Measurements from ENCODE around the gene CREB3L2. TPM values are rescaled to one million over a fixed set of nuclear protein-coding genes. Genes with fewer than 3 reads are reported as not detected.

Gene CREB3L2
- total and polyA plus RNA-seq, 11 donors: 4.0 to 40.6 (median 21.8) TPM

GRCh38 chr7:138032186-138032585, 30.3 kb upstream of the CREB3L2 start:
- ATAC-seq: no peak
- Histone ChIP-seq H3K27me3 (no peaks in the 10 kb centered on the region), H3K4me1 (no peaks in the 10 kb centered on the region), H3K9me3 (peaks cover 0 to 11% (median 0%) of the 10 kb centered on the region in 12 donors), H3K27ac (no peak overlapping the region), H3K36me3 (no peaks in the 10 kb centered on the region), H3K4me3 (no peak overlapping the region)
- no peak for DNase-seq
- TF ChIP-seq POLR2A (IDR thresholded peaks at IDR 0.05) (no peak), CTCF (IDR thresholded peaks at IDR 0.05) (no peak)
- intact Hi-C loops (cut with DNase I): no loop called here

GRCh38 chr7:138030679-138031351, 28.9 kb upstream of the CREB3L2 start:
- 76 to 87% (median 84%) methylated on average over 7 of the region's 7 CpGs for WGBS, 4 donors
- no peak overlapping the region for H3K27ac ChIP-seq
- no peaks in the 10 kb centered on the region for H3K4me1 ChIP-seq
- H3K9me3 ChIP-seq: no peaks in the 10 kb centered on the region
- DNase-seq (no peak), ATAC-seq (no peak)
- TF ChIP-seq CTCF (IDR thresholded peaks at IDR 0.05) (no peak), POLR2A (IDR thresholded peaks at IDR 0.05) (no peak)
- H3K4me3 ChIP-seq: no peak overlapping the region
- H3K27me3 ChIP-seq: peaks cover 0 to 5% (median 0%) of the 10 kb centered on the region in 9 donors
- intact Hi-C loops (cut with DNase I): no loop called here
- H3K36me3 ChIP-seq: no peaks in the 10 kb centered on the region

GRCh38 chr7:138029941-138030340, 28.1 kb upstream of the CREB3L2 start:
- 80 to 89% (median 82%) methylated on average over 2 of the region's 2 CpGs for WGBS, 4 donors
- no peaks in the 10 kb centered on the region for H3K9me3 ChIP-seq
- no peaks in the 10 kb centered on the region for H3K36me3 ChIP-seq
- H3K27me3 ChIP-seq: peaks cover 0 to 5% (median 0%) of the 10 kb centered on the region in 9 donors
- TF ChIP-seq POLR2A (IDR thresholded peaks at IDR 0.05): no peak
- no peak for TF ChIP-seq CTCF (IDR thresholded peaks at IDR 0.05)
- H3K4me3 ChIP-seq: no peak overlapping the region
- no peaks in the 10 kb centered on the region for H3K4me1 ChIP-seq
- no peak for DNase-seq
- ATAC-seq: no peak
- intact Hi-C loops (cut with DNase I): no loop called here
- no peak overlapping the region for H3K27ac ChIP-seq

GRCh38 chr7:138029126-138029525, 27.2 kb upstream of the CREB3L2 start:
- no peaks in the 10 kb centered on the region for H3K4me1 ChIP-seq
- WGBS, 4 donors: 77 to 86% (median 80%) methylated on average over 4 of the region's 4 CpGs
- intact Hi-C loops (cut with DNase I): no loop called here
- H3K9me3 ChIP-seq: no peaks in the 10 kb centered on the region
- no peak for ATAC-seq
- TF ChIP-seq CTCF (IDR thresholded peaks at IDR 0.05): no peak
- no peak for DNase-seq
- H3K27ac ChIP-seq: no peak overlapping the region
- H3K36me3 ChIP-seq: no peaks in the 10 kb centered on the region
- no peak overlapping the region for H3K4me3 ChIP-seq
- H3K27me3 ChIP-seq: peaks cover 0 to 5% (median 0%) of the 10 kb centered on the region in 9 donors
